ENCODE data around the gene NAV2.

The NAV2 gene

DNA sequence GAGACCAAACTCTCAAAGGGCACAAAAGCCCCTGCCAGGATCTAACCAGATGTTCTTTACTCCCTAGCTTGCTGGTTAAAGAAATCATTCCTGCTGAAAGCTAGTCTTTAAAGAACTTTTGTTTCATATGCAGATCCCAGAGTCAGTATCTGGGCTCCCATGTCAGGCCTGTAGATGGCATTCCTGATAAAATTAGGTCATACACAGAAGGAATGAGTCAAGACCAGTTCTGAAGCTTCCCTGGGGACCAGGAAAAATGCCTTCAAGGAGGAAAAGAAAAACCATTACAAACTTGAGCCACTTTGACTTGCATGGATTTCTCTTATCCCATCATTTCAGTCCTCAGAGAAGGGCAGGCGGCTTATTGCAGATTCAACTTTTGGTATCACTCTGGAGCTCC, 441.7 kb downstream of the NAV2 start:
- DNase-seq, result no peak

DNA sequence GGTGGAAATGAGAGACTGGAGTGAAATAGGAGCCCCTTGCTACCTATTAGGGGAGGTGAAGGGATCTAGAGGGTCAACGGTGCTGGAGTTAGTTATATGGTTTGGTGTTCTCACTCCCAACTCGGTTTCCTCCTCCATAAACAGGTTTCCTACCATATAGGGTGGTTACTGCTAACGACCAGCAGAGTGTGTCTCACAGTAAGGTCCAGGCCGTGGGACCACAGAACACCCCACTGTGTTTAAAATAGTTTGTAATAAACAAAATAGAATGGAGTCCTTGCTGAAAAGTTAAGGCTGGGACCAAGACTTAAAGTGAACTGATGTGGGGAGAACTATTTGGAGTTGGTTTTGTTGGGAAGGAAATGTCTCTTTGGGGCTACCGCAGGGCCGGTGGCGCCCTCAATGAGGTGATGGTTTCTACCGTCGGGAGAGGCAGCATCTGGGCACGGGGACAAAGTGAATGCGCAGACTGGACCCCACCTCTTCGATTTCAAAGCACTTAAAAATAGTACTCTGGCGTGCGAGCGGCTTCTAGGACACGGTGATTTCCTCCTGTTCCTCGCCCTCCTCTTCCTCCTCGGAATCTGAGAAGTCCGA, 443.1 kb downstream of the NAV2 start:
- DNase-seq, result no peak

DNA sequence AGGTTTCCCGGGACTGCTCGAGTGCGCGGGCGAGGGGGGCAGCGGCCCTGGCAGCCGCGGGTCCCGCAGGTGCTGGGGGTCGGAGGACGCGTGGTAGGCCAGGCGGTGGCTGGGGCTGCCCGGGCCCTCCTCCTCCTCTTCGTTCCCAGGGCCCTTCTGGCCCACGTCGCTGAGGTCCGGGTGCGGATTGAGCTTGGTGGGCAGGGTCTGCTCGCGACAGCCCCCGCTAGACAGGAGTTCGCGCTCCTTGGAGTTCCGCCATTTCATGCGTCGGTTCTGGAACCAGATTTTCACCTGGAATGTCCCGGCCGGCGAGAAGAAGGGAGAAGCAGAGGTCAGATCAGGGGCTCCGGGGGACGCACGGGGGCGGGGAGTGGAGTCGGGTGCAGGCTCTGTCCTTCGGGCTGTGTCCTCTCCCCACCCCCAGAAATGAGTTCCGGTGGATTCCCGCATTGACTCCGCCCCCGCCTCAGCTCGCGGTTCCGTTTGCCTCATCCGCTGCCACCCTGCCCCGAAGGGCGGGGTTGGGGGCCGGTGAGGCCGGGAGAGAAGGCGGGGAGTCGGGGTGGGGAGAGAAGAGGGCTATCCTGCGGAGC, 443.7 kb downstream of the NAV2 start:
- DNase-seq, result peak; percentile 68

DNA sequence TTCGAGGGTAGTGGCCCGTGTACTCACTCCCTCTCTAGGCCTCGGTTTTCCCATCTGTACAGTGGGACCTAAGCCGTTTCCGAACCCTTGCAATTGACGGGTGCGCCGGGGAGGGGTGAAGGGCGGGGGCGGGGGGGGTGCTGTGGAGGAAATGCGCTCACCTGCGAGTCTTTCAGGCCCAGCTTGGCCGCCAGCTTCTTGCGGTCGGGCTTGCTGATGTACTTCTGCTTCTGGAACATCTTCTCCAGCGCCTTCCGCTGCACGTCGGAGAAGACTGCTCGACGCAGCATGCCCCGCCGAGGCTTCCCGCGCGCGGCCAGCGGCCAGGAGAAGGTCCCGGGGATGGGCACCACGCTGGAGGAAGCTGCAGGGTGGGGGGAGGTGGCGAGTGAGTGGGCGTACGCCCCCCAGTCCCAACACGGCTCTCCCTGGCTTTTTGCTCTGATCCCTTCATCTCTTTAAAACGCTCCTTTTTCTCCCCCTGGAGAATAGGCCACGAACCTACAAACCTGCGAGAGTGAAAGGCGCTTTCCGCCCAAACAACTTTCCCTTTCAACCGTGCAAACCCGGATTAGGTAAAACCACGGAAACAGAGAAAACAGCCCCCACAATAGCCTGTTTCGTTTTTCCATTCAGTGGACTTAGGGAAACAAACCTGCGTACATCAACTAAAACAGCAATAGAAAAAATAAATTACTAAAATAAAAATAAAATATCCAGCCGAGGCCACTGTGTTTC, 444.4 kb downstream of the NAV2 start:
- DNase-seq, result peak; percentile 47

DNA sequence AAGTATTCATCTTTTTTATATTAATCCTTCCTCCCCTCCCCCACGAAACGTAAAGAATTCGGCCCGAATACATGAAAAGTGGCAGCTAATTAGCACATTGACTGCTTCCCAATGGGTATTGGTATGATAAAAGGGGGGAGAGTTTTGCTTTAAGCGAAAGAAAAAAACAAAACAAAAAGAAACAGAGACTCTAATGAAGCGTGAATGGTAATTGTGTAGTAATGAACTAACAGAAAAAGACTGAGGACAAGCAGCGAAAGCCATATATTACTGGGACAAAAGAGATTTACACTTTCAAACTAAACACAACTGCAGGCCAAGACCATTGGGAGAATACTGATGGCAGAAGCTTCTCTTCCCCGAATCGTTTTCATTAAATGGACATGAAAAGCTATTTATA, 445.1 kb downstream of the NAV2 start:
- DNase-seq, result no peak

DNA sequence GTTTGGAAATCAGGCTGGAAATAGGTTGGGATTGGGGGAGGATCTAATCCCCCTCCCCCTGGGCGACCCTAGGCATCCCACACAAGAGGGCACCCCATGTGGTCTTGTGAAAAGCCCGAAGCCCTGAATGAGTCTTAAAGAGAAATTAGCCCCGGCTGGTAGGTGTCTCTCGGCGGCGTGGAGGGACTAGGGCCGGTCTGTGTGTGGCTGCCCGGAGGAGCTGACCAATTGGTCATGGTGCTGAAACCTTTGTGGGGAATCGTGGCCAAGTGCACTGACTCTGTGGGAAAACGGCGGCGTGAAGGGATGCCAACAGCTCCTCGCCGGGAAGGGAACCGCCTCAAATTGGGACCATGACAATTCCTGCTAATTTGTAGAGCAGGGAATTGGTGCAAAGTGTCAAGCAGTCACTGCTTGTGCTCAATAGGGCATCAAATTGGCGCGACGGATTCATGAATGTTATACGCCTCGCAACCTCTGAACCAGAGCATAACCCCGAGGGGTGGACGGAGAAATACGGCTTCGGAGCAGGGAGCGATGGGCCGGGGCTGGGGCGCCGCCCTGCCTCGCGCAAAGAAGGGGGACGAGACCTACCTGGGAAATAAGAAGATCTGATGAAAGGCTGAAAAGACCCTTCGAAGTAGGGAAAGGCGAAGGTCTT, 446.1 kb downstream of the NAV2 start:
- DNase-seq, result no peak

DNA sequence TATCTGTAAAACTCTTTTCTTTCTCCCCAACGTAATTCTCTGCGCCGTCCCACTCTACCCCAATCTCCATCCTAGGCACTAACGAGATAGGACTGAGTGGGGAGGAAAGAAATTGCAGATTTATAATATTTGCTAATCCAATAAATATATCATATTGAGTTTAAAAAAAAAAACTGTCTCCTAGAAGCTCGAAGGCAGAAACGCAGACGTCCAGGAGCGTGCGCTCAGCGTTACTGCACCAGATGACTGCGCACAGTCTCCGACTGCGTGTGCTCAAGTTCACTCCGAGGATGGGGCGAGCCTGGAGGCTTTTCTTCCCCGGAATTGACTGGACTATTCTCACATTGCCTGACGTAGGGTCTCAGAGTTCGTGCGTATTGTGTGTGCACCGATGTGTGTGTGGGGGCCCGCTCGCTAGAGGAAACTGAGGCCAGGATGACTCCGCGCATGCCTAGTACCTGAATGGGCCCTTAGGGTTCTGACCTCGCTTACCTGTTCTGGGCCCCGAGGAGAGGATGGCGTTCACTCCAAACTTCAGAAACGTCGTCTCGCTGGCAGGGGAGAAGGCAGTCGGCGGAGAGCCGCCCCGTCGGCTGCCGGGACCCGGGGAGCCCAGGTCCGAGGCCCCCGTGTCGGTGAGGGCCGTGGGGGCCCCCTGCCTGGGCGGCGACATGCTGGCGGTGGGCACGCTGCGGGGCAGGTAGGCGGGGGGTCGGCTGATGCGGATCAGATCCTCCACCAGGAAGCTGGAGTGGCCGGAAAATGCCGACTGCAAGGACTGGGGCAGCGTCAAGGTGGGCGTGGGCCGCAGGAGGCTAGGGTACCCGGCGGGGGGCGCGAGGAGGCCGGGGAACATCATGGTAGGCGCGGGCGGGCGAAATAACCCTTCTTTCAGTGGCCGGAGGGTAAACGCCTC, 447.1 kb downstream of the NAV2 start:
- DNase-seq, result no peak

DNA sequence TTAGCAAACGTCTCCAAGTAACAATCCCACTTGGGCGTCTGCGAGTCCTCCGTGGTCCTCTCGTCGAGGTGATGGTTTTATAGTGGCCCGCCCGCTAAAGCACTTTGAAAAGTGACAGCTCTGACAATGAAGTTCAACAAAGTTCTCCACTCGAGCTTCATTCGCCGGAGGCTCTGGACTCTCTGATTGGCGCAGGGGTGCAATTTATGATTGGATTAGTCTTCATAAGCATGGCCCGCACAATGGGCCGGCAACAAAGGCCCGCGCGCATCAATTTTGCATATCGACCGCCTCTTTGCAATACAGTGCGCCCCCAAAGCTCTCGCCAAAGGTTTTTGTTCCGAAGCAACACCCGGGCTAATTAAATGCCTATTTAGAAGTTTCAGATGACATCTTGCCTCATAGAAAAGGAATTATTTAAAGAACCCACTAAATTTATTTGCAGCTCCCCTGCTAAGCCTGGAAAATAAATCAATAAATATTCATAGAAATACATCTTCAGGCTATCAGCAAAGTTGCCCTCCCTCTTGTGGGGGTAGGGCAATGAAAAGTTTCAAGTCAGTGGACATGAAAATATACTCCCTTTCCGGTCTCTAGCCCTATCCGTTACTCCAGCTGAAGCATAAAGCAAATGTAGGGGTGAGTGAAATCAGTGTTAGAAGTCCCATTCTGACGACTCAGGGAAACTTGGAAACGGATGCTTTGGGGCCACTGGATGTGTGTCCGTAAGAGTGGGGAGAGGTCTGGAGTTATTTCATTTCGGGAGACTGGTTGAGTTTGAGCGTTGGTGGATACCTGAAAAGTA, 448.0 kb downstream of the NAV2 start, which contains the start of gene DBX1:
Gene DBX1 (minus strand): TSS at position 51 of the 805 bp plus-strand sequence. CDS start 151 bp downstream, outside the sequence.
- DNase-seq, result no peak

DNA sequence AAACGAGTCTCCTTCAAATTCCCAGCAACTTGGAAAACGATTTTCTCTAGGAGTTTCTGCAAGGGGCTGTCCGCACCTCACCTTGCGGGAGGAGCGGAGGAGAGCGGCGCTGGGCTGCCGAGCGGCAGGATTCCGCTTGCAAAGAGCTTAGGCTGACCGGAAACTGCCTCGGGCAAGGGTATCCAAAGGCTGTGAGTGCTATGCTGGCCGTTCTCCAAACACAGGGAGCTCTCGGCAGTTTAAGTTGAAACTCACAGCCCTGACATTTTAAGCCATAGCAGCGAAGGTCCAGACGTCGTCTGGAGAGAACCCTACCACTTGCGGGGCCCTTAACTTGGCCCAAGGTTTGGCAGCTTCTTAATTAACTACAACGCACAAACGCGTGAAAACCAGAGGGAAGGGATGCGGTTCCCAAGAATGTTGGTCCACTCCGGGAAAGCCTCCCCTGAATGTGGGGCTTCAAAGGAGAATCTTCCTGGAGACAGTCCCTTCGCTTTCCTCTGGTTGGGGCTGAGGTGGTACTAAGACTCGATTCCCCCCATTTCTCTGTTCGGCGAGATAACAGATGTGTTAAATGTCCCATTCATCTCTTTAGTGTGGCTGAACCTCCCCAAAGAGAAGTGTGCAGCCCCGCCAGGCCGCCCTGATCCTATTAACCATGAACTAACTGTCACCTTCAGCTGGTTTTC, 448.7 kb downstream of the NAV2 start:
- DNase-seq, result no peak

DNA sequence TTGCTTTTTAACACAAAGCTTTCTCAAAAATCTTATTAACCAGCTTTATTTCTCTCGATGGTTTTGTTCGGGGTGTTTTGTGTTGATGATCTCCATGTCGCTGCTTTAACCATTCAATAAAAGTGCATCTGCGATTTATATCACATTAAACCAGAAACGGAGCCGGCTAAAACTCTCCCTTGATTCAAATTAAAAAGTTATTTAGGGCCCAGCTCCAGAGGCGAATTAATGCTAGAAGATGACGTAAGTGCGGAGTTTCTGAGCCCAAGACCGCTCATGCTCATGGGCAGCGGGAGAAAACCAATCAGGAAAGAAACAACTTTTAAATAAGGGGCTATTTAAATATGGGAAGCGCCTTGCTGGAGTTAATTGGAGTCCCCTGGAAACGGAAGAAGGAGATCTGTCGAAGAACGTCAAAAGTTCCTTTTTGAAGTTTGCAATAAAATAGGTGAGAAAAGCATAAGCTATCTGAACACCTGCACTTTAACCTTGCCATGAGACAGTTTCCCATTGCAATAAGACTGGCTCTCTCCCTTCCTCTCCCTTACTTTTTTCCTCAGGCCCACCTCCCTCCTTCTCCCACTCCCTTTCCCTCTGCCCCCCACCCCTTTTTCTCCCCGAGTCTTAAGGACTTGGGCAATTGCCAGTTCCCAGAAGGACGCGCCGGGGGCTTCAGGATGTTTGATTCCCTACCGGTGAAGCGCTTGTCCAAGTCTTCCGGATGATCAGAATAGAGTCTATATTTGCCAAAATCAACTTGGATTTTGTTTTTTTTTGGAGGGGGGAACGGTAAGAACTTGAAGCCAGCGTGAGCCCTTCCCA, 449.5 kb downstream of the NAV2 start:
- no peak for DNase-seq

DNA sequence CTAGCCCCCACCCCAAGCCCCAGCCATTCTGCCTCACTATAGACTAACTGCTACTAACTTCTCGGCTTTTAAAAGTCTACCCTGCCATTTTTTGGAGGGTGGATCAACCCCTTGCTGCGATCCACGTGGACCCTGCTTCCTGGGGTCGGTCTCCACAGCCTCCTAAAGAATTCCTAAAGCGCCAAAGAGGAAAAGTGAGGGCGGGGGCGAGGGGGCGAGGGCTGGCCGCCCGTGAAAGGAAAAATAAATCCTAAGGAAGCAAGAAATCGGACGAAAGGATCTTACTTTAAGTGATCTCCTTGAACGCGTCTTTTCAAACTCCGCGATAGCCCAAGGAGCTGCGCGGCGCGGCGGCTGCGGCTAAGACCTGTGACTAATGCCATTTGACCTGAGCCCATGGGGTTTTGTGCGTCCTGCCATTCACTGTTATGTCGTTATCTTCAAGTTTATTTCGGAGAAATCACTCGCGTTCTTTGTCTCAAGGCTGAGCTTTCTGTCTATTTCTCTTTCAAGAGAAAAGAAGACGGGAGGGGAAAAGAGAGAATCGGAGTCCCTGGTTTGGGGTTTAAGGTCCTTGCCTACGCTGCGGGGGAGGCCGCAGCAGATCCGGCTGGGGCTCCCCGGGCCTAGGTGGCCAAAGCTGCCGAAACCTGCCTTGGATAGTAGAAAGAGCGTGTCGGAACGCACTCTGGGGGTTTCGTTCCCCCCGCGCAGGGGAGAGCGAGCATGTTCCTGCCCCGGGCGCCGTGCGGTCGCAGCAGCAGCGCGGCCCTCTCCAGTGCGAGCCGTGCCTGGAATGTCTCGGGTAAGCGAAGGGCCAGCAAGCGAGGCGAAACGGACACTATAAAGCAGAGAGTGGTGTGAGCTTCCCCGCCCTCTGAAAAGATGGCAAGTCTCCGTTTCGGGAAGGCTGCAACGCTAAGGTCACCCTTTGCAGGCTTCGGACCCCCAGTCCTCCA, 450.5 kb downstream of the NAV2 start:
- DNase-seq, result peak; percentile 30

DNA sequence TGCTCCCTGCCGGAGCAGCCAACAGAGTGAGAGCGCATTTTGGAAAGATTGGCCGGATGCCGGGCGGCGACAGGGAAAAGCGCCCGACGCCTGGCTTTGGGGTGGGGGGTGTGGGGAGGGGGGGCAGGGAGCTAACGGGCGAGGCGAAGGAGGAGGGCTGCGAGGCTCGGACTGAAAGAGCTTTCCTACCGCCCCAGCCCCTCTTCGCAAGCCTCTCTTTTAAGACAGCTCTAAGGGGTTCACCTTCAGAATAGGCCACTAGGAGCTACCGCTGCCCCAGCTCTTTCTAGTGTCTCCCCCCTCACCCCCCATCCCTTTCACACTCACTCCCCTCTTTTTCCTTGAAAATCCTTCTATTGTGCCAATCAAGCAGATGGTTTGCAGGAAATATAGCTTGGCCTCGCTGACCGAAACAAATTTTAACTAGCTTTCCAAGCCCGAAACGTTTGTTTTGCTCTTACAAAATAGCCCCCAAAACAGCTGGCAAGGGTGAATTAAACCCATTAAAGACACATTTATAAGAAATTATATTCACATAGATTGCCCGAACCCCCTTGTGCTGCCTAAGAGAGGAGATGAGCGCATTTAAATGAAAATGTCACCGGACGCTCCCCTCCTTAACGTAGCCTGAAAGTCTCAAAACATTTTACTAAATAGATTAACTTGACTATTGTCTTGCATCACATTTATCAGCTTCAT, 451.3 kb downstream of the NAV2 start:
- DNase-seq, result no peak

Data from stimulated activated CD4-positive, alpha-beta T cell treated with anti-CD3 and anti-CD28 coated beads, Interleukin-15, amount 100 ng/mL, for 24 hours (primary cell).